Amniotic stem cell (primary cell): ENCODE results near the gene APOL1.
"Not testable (repeated sequence)": the region's sequence is repeated elsewhere in the genome, so short reads cannot be mapped to it uniquely, and the experiment has no call there.

Experiments used
- DNase-seq: peaks from one replicate; lab custom pipeline; 2025; lab: John Stamatoyannopoulos, UW

Gene APOL1

GRCh38 chr22:36245805-36246356 is 7.1 kb upstream of the APOL1 start:
- no peak for DNase-seq

GRCh38 chr22:36246718-36247117 is 6.2 kb upstream of the APOL1 start:
- DNase-seq: no peak

DNA sequence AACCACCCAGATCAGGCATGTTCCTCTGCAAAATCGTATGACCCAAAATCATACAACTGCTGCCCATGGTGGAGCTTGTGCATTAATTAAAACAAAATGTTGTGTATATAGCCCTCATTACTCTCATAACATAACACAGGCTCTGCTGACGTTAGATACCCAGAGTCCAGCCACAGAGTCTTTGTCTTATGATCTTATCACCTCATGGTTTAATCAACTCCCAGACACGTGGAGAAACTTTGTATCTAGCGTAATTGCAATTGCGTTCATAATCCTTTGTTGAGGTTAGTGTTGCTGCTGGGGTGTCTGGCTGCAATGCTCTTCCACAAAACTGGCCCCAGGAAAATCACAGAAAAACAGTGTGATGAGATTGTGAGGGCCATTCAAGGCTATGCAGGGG is 5.0 kb upstream of the APOL1 start:
- DNase-seq: no peak

DNA sequence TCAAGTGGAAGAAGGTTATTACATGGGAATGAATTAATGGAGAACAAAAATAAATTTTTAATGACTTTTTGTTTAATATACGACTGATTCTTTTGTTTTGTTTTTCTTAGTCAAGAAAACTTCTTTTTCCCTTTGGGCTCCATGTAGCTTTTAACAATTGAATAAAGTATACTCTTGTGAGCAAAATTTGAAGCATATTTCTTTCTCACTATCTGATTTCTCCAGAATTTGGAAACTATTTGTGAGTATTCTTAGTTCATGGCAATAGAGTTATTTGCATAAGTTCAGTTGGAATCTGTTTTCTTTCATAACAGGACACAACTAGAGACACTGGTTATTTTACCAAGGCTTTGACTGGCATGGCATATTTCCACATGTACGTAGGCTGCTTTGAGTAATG is 3.8 kb upstream of the APOL1 start:
- DNase-seq: no peak

DNA sequence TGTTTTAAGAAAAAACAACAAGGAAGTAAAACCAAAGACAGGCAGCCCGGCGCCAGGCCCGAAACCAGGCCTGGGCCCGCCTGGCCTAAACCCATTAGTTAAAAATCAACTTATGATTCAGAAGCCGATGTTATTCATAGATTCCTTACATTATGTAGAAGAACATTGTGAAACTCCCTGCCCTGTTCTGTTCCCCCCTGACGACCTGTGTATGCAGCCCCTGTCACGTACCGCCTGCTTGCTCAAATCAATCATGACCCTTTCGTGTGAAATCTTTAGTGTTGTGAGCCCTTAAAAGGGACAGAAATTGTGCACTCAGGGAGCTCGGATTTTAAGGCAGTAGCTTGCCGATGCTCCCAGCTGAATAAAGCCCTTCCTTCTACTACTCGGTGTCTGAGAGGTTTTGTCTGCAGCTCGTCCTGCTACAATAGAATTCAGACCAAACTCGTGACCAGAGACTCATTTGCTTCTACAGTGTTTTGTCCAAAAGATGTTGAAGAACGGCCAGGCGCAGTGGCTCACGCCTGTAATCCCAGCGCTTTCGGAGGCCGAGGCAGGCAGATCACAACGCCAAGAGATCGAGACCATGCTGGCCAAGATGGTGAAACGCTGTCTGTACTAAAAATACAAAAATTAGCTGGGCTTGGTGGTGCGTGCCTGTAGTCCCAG is 2.5 kb upstream of the APOL1 start:
- not testable (repeated sequence) for DNase-seq

DNA sequence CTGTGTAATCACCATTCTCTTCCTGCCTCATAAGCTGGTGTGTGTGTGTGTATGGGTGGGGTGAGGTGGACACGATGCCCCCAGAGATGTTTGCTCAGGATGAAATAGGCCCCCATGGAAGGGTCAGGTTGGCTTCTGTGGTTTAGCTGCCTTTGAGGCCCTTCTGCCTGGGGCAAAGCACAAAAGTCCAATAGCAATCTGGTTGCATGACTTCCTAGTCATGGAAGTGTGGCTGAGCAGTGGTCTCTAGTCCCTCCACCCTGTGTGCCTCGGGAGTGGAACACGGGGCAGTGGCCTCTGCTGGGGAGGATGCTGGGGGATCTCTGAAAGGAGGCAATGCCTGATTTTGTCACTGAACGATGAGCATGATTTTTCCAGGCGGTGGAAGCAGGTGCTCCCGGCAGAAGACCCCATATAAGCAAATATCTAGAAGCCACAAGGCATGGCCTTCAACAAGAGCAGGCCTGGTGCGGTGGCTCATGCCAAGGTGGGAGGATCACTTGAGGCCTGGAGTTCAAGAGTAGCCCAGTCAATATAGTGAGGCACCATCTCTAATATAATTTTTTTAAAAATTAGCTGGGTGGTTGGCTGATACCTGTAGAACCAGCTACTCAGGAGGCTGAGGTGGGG is 839 bp upstream of the APOL1 start:
- not testable (repeated sequence) for DNase-seq

GRCh38 chr22:36253523-36254490 is 874 bp downstream of the APOL1 start:
- DNase-seq: no peak

GRCh38 chr22:36255572-36255971 is 2.6 kb downstream of the APOL1 start:
- not testable (repeated sequence) for DNase-seq

- DNase-seq: no peak
These were observed 3.5 kb downstream of the APOL1 start for GRCh38 chr22:36256478-36256877.

DNA sequence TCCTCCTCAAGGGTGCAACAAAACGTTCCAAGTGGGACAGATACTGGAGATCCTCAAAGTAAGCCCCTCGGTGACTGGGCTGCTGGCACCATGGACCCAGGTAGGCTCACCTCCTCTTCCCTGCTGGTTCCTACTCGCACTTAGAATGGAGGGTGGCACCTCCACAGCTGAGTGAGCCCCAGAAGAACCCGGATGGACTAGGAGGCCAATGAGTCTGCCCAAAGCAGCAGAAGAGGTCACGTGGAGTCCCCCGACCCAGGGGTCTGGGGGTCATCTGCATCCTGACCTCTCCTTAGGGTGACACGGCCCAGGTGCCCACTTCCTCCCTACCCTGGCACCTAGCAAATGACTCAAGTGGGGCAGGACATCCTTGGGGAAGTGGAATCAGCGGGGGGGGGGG is 4.4 kb downstream of the APOL1 start:
- DNase-seq: no peak

DNA sequence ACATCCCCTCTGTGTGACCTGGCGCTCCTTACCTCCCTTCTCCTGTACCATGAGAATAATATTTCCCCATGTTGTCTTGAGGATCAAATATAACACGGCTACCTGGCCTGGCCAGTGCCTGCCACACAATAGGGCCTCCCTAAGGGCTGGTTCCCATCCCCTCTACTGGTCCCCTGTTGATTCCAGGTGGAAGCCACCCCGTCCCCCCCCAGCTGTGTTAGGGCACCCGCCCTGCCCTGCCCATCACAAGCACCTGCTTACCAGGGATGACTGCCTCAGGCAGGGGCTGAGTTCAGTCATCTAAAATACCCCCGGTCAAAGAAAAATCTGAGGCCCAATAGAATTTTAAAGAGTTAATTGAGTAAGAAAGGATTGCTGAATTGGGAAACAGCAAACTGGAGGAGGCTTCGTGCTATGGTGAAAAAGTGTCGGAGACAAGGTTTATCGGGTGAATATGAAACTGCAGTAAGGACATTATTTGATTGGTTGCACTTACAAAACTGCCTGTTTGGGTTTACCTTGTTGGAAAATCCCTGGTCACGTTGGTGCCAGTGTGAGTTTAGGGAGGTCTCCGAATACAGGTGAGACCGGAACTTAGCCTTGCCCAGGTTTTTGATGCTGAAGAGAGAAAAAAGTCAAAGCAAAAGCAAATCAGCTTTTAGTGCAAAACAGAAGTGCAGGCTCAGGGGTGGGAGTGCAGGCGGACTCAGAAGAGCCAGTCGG is 5.2 kb downstream of the APOL1 start:
- DNase-seq: no peak

DNA sequence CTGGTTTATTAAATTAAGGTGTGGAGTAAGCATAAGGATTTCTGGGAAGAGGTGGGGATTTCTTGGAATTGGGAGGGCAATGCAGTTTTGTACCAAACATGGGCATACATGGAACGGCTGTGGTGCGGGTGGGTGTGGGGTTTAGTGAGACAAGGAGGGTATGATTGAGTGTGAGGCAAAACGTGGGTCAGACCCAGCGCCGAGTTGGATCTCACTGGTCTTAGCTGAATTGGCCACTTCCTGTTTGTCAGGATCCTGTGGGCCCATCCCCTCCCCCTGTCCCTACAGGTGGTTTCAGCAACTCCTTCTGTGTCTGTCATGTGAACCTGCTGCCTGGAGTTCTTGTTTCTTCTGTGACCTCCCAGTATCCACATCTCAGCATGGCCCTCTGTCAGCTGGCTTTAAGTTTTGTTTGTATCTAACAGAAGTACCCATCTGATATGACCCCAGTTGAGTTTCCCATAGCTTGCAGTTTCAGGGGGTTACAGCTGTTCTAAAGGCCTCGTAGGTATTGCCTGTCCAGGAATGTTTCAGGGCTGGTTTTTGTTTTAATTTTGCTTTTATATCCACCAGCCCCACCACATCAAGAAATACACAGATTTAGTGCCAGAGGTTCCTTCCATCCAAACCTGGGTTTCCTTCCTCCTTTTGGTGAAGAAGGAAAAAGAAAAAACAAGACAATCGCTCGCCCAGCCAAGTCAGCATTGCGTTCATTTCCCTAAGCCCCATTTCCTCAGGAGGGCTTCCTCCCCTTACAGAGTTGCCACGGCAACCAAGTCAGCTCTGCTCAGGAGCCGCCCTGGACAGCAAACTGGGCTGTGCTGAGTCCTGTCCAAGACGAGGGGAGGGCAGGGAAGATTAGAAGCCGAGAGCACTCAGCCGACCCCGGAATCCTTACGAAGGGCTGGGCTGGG is 6.0 kb downstream of the APOL1 start:
- DNase-seq: no peak

DNA sequence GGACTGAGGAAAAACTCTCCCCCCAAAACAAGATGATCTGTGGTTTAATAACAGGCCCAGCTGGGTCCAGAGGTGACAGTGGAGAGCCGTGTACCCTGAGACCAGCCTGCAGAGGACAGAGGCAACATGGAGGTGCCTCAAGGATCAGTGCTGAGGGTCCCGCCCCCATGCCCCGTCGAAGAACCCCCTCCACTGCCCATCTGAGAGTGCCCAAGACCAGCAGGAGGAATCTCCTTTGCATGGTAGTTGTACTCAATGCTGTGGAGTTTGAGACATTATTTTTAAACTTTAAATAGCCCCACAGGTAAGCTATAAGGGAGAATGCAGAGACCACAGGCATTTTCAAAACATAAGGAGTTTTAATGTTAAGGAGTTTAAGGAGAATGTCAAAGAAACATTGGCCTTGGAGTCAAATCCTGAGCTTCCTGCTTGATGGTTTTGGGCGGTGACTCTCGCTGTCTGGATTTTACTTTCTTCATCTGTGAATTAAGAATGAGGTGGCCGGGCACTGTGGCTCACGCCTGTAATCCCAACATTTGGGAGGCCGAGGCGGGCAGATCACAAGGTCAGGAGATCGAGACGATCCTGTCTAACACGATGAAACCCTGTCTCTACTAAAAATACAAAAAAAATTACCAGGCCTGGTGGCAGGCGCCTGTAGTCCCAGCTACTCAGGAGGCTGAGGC is 6.8 kb downstream of the APOL1 start:
- DNase-seq: no peak

DNA sequence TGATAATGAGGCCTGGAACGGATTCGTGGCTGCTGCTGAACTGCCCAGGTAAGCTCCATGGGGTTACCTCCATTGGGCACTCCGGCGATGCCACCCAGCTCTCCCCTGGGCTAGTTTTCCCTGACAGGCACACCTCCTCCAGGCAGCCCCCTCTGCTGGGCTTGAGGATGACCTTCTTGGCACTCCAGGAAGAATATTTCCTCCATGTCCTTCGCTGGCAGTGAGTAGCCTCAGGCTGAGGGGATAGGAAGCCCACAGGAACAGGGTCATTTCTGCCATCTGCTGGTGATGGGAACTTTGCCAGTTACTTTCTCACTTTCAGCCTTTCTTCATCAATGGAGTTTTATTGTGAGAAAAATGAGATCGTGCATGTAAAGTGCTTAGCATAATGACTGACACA is 8.7 kb downstream of the APOL1 start:
- DNase-seq: not testable (repeated sequence)

DNA sequence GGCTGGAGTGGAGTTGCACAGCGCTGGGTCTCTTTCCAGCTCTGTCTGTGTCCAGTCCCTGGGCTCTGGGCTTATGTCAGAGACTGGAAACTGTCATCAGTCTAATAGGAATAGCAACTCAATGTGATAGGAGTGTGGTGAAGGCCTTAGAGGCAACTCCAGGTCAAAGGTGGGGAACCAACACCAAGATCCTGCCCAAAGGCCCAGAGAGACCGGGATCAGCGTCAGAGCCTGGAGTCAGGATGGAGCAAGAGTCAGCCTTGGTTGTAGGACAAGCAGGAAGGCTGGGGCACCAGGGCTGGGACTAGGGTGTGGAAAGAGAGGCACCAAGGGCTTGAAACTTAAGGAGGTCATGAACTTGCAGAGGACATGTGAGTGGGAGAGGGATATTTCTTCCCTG is 9.4 kb downstream of the APOL1 start:
- DNase-seq: not testable (repeated sequence)

DNA sequence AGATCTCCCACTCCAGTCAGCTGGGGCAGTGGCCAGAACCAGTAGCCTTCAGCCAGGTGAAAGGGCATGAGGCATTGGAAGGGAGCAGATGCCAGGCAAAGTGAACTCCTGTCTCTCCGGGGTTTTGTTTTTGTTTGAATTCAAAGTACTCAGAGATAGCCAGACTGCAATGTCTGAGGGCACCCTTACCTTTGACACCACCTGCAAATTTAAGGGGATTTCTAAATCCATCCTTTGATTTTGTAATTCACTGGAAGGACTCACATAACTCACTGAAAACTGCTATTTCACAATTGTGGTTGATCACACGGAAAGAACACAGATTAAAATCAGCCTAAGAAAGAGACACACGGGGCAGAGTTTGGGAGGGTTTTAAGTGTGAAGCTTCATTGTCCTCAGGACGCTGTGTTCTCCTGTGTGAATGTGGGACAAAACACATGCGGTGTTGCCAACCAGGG is 10.3 kb downstream of the APOL1 start:
- DNase-seq: not testable (repeated sequence)

GRCh38 chr22:36263886-36264664 is 11.1 kb downstream of the APOL1 start:
- not testable (repeated sequence) for DNase-seq

GRCh38 chr22:36267058-36267457 is 14.1 kb downstream of the APOL1 start:
- DNase-seq: no peak

DNA sequence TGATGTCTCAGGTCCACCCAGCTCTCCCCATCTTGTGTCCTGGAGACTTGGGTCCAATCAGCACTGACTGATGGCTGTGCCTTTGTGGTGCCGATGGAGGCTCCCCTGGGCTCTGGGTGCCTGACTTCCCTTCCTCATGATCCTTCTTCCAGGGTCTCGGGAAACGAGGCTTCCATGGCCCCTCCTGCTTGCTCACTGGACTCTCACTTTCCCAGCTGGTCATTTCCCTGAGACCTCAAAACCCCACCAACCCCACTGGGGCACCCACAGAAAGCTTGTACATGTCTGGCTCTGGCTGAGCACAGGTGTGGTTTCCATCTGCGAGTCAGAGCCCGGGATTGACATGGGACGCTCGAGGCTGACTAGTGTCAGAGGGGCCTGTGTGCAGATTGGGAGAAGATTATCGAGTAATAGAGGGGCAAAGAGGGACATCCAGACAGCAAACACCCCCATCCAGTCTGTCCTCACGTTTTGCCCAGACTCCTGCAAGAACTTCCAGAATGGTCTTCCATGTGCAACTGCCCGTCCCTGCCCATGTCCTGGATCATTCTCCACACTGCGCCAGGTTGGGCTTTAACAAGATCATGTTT is 15.1 kb downstream of the APOL1 start:
- DNase-seq: no peak
